A673 (cell line): ENCODE results near the gene AKAP12. TPM values are rescaled to one million over a fixed set of nuclear protein-coding genes. Genes with fewer than 3 reads are reported as not detected.

Experiments used
- BruUV-seq: library from RNA; stranded (reverse); fragments of 400-500 nt; replicated peaks from 2 replicates; lab custom pipeline; 2021; lab: Mats Ljungman, UMichigan
- CTCF ChIA-PET: fragments of 300-600 bp; sonication (Branson Sonifier 250); formaldehyde crosslinking; loops from one replicate; lab custom pipeline; 2022; ENCODE audit warnings: antibody characterized with exemption; lab: Charles Lee
- POLR2A ChIA-PET: fragments of 300-600 bp; sonication (Branson Sonifier 250); formaldehyde crosslinking; loops from one replicate; lab custom pipeline; 2022; ENCODE audit warnings: antibody characterized with exemption; ENCODE audit not compliant: low non-redundant PET; lab: Charles Lee
- DNase-seq: peaks from one replicate; pipeline ENCODE4 v3.0.0-alpha.2; 2015; ENCODE audit warnings: low spot score
- H3K27ac ChIP-seq: fragments of 200-600 bp; sonication (generic); 2 replicates; pipeline ENCODE4 v1.5.1; 2016; ENCODE audit warnings: mixed run types, low read depth, mild to moderate bottlenecking, mixed read lengths, antibody characterized with exemption, low read length; ENCODE audit not compliant: poor library complexity, severe bottlenecking
- H3K27me3 ChIP-seq: fragments of 200-600 bp; sonication (generic); replicated peaks from 2 replicates; pipeline ENCODE4 v1.6.1; 2017; ENCODE audit warnings: mixed run types, low read depth, mild to moderate bottlenecking, mixed read lengths, antibody characterized with exemption, low read length; ENCODE audit not compliant: insufficient read depth, poor library complexity
- H3K36me3 ChIP-seq: fragments of 200-600 bp; sonication (generic); 2 replicates; pipeline ENCODE4 v1.6.1; 2016; ENCODE audit warnings: mixed run types, mild to moderate bottlenecking, mixed read lengths, antibody characterized with exemption, low read length; ENCODE audit not compliant: insufficient read depth, poor library complexity, severe bottlenecking
- H3K4me1 ChIP-seq: fragments of 200-600 bp; sonication (generic); 2 replicates; pipeline ENCODE4 v1.6.1; 2017; ENCODE audit warnings: mixed run types, mild to moderate bottlenecking, mixed read lengths, antibody characterized with exemption, low read length; ENCODE audit not compliant: insufficient read depth, poor library complexity, severe bottlenecking
- H3K4me3 ChIP-seq: fragments of 200-600 bp; sonication (generic); 2 replicates; pipeline ENCODE4 v1.5.1; 2016; ENCODE audit warnings: low read depth, mixed run types, mild to moderate bottlenecking, mixed read lengths, low read length; ENCODE audit not compliant: poor library complexity, severe bottlenecking
- H3K9me3 ChIP-seq: fragments of 200-600 bp; sonication (generic); 2 replicates; pipeline ENCODE4 v1.6.1; 2016; ENCODE audit warnings: mixed run types, low read depth, mild to moderate bottlenecking, mixed read lengths, antibody characterized with exemption, low read length; ENCODE audit not compliant: poor library complexity, severe bottlenecking
- CTCF ChIP-seq: fragments of 300-800, 200-600 bp; sonication (generic); conservative IDR thresholded peaks from 2 replicates; pipeline ENCODE4 v1.5.1; 2017; ENCODE audit warnings: low read depth, mild to moderate bottlenecking, antibody characterized with exemption, low read length, moderate library complexity, mixed read lengths
- EZH2 ChIP-seq: fragments of 200-600 bp; sonication (generic); IDR thresholded peaks from 2 replicates; pipeline ENCODE4 v1.6.1; 2017; ENCODE audit warnings: borderline replicate concordance, low read depth, mild to moderate bottlenecking, mixed read lengths, antibody characterized with exemption, low read length; ENCODE audit not compliant: poor library complexity, severe bottlenecking
- intact Hi-C: fragments of 100-400 bp; cut with micrococcal nuclease; formaldehyde crosslinking; loops from one replicate; pipeline ENCODE4 v1.10.0; 2022; ENCODE audit not compliant: unreplicated experiment
- total RNA-seq: library from RNA; stranded (reverse); gene quantifications from 2 replicates; pipeline ENCODE4 v1.2.3, GENCODE V29; 2021

Gene AKAP12
- total RNA-seq, 1 experiment from 2014 or later = 37.3 TPM

- Histone ChIP-seq H3K27me3 (no peaks in the 10 kb centered on the region), H3K9me3 (no peaks in the 10 kb centered on the region), H3K4me1 (no peaks in the 10 kb centered on the region), H3K4me3 (no peak overlapping the region), H3K27ac (no peak overlapping the region), H3K36me3 (no peaks in the 10 kb centered on the region)
- no peak for DNase-seq
- ChIA-PET POLR2A (no interaction called here), CTCF (no interaction called here)
- BruUV-seq = no TSS peak
- TF ChIP-seq EZH2 (no peak), CTCF (no peak)
- intact Hi-C loops = no loop called here
These were observed 66.6 kb downstream of the AKAP12 start for GRCh38 chr6:151306269-151306783.

DNA sequence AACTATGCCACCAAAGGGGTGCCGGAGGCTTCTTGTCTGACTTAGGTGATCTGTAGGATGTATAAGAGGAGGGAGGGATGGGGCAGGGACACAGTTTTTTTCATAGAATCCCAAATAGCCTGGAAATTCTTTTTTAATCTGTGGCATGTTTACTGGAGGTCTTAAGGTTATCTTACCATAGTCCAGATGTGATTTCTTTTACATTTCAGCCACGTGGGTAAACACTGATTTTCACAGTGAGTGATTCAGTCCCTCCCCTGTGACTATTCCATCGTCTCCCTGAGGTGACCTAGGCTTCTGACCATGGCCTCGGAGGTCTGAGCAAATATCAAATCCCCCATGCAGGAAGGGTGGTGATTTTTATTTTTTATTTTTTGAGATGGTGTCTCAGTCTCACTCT is 67.7 kb downstream of the AKAP12 start:
- no peak for TF ChIP-seq CTCF
- DNase-seq = no peak
- H3K36me3 ChIP-seq = no peaks in the 10 kb centered on the region
- no peaks in the 10 kb centered on the region for H3K9me3 ChIP-seq
- BruUV-seq = no TSS peak
- no peaks in the 10 kb centered on the region for H3K27me3 ChIP-seq
- intact Hi-C loops = no loop called here
- no peak overlapping the region for H3K4me3 ChIP-seq
- no peaks in the 10 kb centered on the region for H3K4me1 ChIP-seq
- ChIA-PET POLR2A (interaction anchor here (0.5 kb wide), 1 partner anchor 166 kb away, joined by 3 read pairs; no protein-coding TSS in a partner anchor), CTCF (no interaction called here)
- no peak overlapping the region for H3K27ac ChIP-seq

DNA sequence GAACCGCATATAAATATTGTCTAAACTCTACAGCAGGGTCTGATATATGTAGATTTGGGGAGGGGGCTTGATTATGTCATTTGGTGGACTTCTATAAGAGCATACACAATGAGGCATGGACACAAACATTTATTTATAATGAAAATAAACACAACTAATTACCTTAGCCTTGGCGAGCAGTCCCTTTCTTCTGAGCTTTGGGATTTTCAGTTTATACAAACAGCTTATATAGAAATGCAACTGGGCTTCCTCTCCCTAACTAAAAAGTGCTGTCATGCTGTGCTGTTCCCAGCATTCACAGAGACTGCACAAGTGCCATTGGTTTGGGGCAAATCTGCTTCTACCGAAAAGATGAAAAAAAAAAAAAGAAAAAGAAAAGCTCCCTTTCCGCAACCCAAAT is 69.9 kb downstream of the AKAP12 start:
- Histone ChIP-seq H3K27me3 (no peaks in the 10 kb centered on the region), H3K4me3 (no peak overlapping the region), H3K27ac (no peak overlapping the region), H3K4me1 (no peaks in the 10 kb centered on the region), H3K9me3 (no peaks in the 10 kb centered on the region), H3K36me3 (no peaks in the 10 kb centered on the region)
- BruUV-seq = no TSS peak
- TF ChIP-seq EZH2 (no peak), CTCF (no peak)
- no peak for DNase-seq
- intact Hi-C loops = no loop called here
- ChIA-PET POLR2A (interaction anchor here (0.6 kb wide), 1 partner anchor 494 kb away, joined by 5 read pairs; no protein-coding TSS in a partner anchor), CTCF (no interaction called here)
